ENCODE data around the gene ANO10. TPM values are rescaled to one million over a fixed set of nuclear protein-coding genes. Genes with fewer than 3 reads are reported as not detected.
A peak's percentile ranks its signal among the peaks of the same experiment; 100 is the strongest.
"Not testable (repeated sequence)": the region's sequence is repeated elsewhere in the genome, so short reads cannot be mapped to it uniquely, and the experiment has no call there.

Gene ANO10
- total RNA-seq, 6 experiments from 2014 or later: 10.5 to 24.1 (median 13.6) TPM

DNA sequence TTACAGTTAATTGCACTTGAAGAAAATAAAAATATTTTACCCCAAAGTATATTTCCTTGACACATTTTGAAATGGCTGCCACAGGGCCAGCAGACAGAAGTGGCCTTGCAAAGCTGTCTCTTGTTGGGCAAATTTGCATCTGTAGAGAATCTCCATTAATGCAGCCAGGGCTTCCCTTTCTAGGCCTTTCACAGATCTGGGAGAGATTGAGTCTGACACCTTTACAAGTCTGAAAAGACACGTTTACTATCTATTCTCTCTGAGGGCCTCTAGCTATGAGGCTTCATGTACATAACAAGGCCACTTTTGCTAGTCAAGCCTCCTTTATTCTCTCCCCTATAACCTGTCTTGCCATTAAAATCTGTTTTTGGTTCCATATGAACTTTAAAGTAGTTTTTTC lies 135.9 kb downstream of the ANO10 start:
- 89% methylated on average over 1 of the region's 1 CpG for WGBS (ENCODE audit: insufficient coverage, low coverage, low lambda C conversion rate, missing lambda C conversion rate)
- ATAC-seq: no peak

DNA sequence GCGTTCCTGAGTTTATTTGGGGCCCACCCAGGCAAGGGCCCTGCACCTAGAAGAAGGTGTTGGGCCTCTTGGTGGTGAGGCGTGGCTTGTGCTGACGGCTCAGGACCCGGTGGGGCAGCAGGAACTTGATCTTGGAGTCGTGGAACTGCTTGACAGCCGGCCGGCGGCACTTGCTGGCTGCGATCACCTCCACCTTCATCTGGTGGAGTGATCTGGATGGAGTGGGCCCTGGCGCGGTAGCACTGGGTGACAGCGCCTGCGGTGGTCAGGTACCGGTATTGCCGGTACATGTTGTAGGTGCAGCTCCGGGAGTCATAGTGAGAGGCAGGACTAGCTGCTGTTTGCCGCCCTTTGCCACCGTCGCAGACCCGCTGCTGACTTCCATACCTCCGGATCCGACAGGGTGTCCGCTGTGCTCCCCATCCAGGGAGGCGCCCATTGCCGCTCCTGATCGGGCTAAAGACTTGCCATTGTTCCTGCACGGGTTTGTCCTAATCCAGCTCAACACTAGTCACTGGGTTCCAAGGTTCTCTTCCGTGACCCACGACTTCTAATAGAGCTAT lies 136.8 kb downstream of the ANO10 start:
- no peak overlapping the region for H3K4me3 ChIP-seq
- H3K36me3 ChIP-seq: no peaks in the 10 kb centered on the region
- ATAC-seq: no peak
- no peaks in the 10 kb centered on the region for H3K9me3 ChIP-seq
- no peak for DNase-seq
- intact Hi-C loops (cut with DNase I): no loop called here
- 100% methylated on average over 9 of the region's 29 CpGs for WGBS (ENCODE audit: insufficient coverage, low coverage, low lambda C conversion rate, missing lambda C conversion rate)
- no peak overlapping the region for H3K27ac ChIP-seq
- H3K27me3 ChIP-seq: no peaks in the 10 kb centered on the region
- no peaks in the 10 kb centered on the region for H3K4me1 ChIP-seq
- no peak for TF ChIP-seq POLR2A (IDR thresholded peaks at IDR 0.05)
- TF ChIP-seq, protein P1, sequence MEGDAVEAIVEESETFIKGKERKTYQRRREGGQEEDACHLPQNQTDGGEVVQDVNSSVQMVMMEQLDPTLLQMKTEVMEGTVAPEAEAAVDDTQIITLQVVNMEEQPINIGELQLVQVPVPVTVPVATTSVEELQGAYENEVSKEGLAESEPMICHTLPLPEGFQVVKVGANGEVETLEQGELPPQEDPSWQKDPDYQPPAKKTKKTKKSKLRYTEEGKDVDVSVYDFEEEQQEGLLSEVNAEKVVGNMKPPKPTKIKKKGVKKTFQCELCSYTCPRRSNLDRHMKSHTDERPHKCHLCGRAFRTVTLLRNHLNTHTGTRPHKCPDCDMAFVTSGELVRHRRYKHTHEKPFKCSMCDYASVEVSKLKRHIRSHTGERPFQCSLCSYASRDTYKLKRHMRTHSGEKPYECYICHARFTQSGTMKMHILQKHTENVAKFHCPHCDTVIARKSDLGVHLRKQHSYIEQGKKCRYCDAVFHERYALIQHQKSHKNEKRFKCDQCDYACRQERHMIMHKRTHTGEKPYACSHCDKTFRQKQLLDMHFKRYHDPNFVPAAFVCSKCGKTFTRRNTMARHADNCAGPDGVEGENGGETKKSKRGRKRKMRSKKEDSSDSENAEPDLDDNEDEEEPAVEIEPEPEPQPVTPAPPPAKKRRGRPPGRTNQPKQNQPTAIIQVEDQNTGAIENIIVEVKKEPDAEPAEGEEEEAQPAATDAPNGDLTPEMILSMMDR (IDR thresholded peaks at IDR 0.05): no peak

More for the DNA sequence above, 135.9 kb downstream of the ANO10 start:
- Histone ChIP-seq H3K27ac (no peak overlapping the region), H3K36me3 (no peaks in the 10 kb centered on the region), H3K4me3 (no peak overlapping the region), H3K4me1 (no peaks in the 10 kb centered on the region), H3K27me3 (no peaks in the 10 kb centered on the region), H3K9me3 (no peaks in the 10 kb centered on the region)
- TF ChIP-seq, protein P1 (IDR thresholded peaks at IDR 0.05): no peak
- no peak for TF ChIP-seq POLR2A (IDR thresholded peaks at IDR 0.05)
- intact Hi-C loops (cut with DNase I): no loop called here
- DNase-seq: no peak

DNA sequence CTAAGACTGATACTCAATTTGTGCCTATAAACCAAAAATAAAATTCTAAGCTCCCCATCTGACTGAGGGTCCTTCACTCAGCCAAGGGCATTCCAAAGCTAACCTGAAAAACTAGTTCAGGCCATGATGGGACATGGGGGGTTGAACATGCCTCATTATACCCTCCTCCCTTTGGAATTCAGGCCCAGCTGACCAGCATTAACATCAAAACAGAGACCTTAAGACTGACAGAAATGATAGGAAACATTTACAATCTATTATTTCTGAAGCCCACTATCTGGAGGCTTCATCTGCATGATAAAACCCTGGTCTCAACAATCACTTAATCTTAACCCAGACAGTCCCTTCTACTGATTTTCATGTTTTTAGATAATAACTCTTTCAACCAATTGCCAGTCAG lies 140.4 kb downstream of the ANO10 start:
- TF ChIP-seq, protein P1 (IDR thresholded peaks at IDR 0.05): no peak
- no peak for TF ChIP-seq POLR2A (IDR thresholded peaks at IDR 0.05)
- intact Hi-C loops (cut with DNase I): no loop called here
- no peaks in the 10 kb centered on the region for H3K9me3 ChIP-seq
- H3K27ac ChIP-seq: no peak overlapping the region
- DNase-seq: no peak
- no peak for ATAC-seq
- no peak overlapping the region for H3K4me3 ChIP-seq
- H3K27me3 ChIP-seq: no peaks in the 10 kb centered on the region
- no peaks in the 10 kb centered on the region for H3K36me3 ChIP-seq
- no peaks in the 10 kb centered on the region for H3K4me1 ChIP-seq

DNA sequence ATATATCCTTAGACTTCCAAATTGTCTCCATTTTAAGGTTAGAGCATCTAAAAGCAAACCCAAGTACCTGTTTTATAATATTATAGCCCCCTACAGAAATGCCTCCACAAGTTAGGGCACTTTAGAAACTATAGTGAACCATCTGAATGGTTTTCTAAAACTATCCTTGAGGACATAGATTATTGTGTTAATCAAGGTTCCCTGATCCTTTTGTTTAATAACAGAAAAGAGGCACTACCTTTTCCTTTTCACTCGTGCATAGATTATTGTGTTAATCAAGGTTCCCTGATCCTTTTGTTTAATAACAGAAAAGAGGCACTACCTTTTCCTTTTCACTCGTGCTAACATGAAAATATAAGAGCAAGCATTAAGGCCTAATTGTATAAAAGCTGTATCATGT lies 143.0 kb downstream of the ANO10 start:
- intact Hi-C loops (cut with DNase I); H3K27me3 ChIP-seq; H3K27ac ChIP-seq; H3K4me1 ChIP-seq; H3K9me3 ChIP-seq; H3K4me3 ChIP-seq; H3K36me3 ChIP-seq; DNase-seq; ATAC-seq: not testable (repeated sequence)
- 54% methylated on average over 2 of the region's 2 CpGs for WGBS (ENCODE audit: insufficient coverage, low coverage, low lambda C conversion rate, missing lambda C conversion rate)

DNA sequence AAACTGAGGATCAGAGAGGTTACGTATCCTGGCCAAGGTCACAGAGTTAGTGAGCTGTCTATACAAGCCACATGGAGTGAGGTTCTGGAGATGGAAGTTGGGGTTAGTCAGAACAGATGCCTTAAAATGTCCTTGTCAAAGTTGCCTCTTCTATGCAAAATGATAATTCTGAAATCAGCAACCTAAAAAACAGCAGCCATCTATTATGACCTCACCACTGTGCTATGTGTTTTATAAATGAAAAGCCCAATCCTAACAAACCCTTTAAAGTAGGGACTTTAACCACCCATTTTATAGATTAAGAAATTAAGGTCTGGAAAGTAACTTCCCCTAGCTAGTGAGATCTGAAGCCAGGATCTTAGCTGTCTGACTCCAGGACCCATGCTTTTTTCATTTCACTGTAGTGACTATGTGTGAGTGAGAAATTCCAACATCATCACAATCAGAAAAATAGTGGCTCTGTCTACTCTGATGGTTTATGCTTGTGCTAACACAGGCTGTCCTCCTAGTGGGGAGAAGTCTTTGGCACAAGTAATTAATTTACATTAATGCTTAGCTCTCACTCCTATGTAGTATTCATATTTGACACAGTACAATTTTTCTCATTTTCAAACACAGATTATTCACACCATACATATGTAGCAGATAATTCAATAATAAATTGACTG lies 143.6 kb downstream of the ANO10 start:
- Histone ChIP-seq H3K9me3 (no peaks in the 10 kb centered on the region), H3K27ac (peak overlapping the region in 1 of 3 donors; percentile 21), H3K27me3 (no peaks in the 10 kb centered on the region), H3K4me1 (no peaks in the 10 kb centered on the region), H3K4me3 (no peak overlapping the region), H3K36me3 (no peaks in the 10 kb centered on the region)
- WGBS (ENCODE audit: insufficient coverage, low coverage, low lambda C conversion rate, missing lambda C conversion rate): 89% methylated on average over 1 of the region's 1 CpG
- DNase-seq (no peak), ATAC-seq (no peak)
- intact Hi-C loops (cut with DNase I): no loop called here
- TF ChIP-seq, protein P1 (IDR thresholded peaks at IDR 0.05): no peak
- TF ChIP-seq POLR2A (IDR thresholded peaks at IDR 0.05): no peak
